PC-9 (cell line): ENCODE data around the gene EMC7.

ENCODE experiments used
- EZH2 ChIP-seq: fragments of 200-600 bp; sonication (generic); IDR thresholded peaks from 2 replicates; pipeline ENCODE4 v1.8.0; 2017; ENCODE audit warnings: antibody characterized with exemption, low read depth
- TF ChIP-seq, protein P1 (sequence below): fragments of 200-600 bp; sonication (generic); conservative IDR thresholded peaks from 2 replicates; pipeline ENCODE4 v1.6.1; 2017; ENCODE audit warnings: mixed run types, antibody characterized with exemption, mild to moderate bottlenecking, moderate library complexity

GRCh38 chr15:34079904-34080303 is 21.8 kb downstream of the EMC7 start:
- TF ChIP-seq, protein P1, sequence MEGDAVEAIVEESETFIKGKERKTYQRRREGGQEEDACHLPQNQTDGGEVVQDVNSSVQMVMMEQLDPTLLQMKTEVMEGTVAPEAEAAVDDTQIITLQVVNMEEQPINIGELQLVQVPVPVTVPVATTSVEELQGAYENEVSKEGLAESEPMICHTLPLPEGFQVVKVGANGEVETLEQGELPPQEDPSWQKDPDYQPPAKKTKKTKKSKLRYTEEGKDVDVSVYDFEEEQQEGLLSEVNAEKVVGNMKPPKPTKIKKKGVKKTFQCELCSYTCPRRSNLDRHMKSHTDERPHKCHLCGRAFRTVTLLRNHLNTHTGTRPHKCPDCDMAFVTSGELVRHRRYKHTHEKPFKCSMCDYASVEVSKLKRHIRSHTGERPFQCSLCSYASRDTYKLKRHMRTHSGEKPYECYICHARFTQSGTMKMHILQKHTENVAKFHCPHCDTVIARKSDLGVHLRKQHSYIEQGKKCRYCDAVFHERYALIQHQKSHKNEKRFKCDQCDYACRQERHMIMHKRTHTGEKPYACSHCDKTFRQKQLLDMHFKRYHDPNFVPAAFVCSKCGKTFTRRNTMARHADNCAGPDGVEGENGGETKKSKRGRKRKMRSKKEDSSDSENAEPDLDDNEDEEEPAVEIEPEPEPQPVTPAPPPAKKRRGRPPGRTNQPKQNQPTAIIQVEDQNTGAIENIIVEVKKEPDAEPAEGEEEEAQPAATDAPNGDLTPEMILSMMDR: no peak
- TF ChIP-seq EZH2: no peak
